NB4 (cell line): ENCODE data around the gene TBCK.

Experiments
- POLR2A ChIP-seq: IDR thresholded peaks from 2 replicates; pipeline ENCODE4 v1.6.1; 2011; ENCODE audit warnings: mild to moderate bottlenecking; ENCODE audit not compliant: insufficient read length; ENCODE audit errors: extremely low read depth
- TF ChIP-seq, protein P1 (sequence below): IDR thresholded peaks from one replicate; pipeline ENCODE4 v1.5.1; 2012; ENCODE audit warnings: low read depth, low read length

DNA sequence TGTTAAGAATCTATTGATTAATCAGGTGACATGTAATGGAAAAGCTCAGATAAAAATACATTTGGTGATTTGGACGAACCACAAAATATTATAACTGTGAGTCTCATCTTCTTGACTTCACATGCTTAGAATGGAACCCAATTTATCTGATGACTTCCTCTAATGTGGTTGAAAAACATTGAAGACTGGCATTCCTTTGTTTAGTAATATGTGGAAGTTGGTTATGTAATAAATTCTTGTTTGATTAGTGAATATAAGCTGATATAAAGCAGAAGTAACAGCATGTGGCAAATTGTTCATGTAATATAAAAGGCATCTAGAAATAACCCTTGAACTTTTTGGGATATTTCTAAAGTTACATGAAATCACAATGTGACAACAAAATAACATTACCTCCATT lies 42.9 kb upstream of the TBCK start:
- TF ChIP-seq, protein P1, sequence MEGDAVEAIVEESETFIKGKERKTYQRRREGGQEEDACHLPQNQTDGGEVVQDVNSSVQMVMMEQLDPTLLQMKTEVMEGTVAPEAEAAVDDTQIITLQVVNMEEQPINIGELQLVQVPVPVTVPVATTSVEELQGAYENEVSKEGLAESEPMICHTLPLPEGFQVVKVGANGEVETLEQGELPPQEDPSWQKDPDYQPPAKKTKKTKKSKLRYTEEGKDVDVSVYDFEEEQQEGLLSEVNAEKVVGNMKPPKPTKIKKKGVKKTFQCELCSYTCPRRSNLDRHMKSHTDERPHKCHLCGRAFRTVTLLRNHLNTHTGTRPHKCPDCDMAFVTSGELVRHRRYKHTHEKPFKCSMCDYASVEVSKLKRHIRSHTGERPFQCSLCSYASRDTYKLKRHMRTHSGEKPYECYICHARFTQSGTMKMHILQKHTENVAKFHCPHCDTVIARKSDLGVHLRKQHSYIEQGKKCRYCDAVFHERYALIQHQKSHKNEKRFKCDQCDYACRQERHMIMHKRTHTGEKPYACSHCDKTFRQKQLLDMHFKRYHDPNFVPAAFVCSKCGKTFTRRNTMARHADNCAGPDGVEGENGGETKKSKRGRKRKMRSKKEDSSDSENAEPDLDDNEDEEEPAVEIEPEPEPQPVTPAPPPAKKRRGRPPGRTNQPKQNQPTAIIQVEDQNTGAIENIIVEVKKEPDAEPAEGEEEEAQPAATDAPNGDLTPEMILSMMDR: no peak
- TF ChIP-seq POLR2A: no peak
